ENCODE measurements around the gene EIF2S3.

DNA sequence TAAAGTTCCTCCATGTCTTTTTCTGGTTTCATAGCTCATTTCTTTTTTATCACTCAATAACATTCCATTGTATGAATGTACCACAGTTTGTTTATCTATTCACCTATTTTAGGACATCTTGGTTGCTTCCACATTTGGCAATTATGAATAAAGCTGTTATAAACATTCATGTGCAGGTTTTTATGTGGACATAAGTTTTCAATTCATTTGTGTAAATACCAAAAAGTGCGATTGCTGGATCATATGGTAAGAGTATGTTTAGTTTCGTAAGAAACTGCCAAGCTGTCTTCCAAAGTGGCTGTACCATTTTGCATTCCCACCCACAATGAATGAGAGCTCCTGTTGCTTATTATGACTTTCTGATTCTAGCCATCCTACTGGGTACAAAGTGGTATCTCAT lies 58.4 kb downstream of the EIF2S3 start:
- TF ChIP-seq ZNF703 (CRISPR knock-in tag; IDR thresholded peaks at IDR 0.05; ENCODE audit: borderline replicate concordance), result no peak
- TF ChIP-seq, protein P1, sequence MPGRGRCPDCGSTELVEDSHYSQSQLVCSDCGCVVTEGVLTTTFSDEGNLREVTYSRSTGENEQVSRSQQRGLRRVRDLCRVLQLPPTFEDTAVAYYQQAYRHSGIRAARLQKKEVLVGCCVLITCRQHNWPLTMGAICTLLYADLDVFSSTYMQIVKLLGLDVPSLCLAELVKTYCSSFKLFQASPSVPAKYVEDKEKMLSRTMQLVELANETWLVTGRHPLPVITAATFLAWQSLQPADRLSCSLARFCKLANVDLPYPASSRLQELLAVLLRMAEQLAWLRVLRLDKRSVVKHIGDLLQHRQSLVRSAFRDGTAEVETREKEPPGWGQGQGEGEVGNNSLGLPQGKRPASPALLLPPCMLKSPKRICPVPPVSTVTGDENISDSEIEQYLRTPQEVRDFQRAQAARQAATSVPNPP (CRISPR knock-in tag; IDR thresholded peaks at IDR 0.05), result no peak
- TF ChIP-seq SP1 (IDR thresholded peaks at IDR 0.05), result no peak
- no peak for TF ChIP-seq SP1 (CRISPR knock-in tag; IDR thresholded peaks at IDR 0.05)
- no peak for TF ChIP-seq MAZ (IDR thresholded peaks at IDR 0.05; ENCODE audit: borderline replicate concordance, low read depth, low read length)
- TF ChIP-seq MAZ (CRISPR knock-in tag; IDR thresholded peaks at IDR 0.05; ENCODE audit: low read depth), result no peak
